A673 (cell line): ENCODE data around the gene AMMECR1. TPM values are rescaled to one million over a fixed set of nuclear protein-coding genes. Genes with fewer than 3 reads are reported as not detected.

ENCODE experiments used
- BruUV-seq: library from RNA; stranded (reverse); fragments of 400-500 nt; replicated peaks from 2 replicates; lab custom pipeline; 2021; lab: Mats Ljungman, UMichigan
- CTCF ChIA-PET: fragments of 300-600 bp; sonication (Branson Sonifier 250); formaldehyde crosslinking; loops from one replicate; lab custom pipeline; 2022; ENCODE audit warnings: antibody characterized with exemption; lab: Charles Lee
- POLR2A ChIA-PET: fragments of 300-600 bp; sonication (Branson Sonifier 250); formaldehyde crosslinking; loops from one replicate; lab custom pipeline; 2022; ENCODE audit warnings: antibody characterized with exemption; ENCODE audit not compliant: low non-redundant PET; lab: Charles Lee
- DNase-seq: peaks from one replicate; pipeline ENCODE4 v3.0.0-alpha.2; 2015; ENCODE audit warnings: low spot score
- H3K27ac ChIP-seq: fragments of 200-600 bp; sonication (generic); 2 replicates; pipeline ENCODE4 v1.5.1; 2016; ENCODE audit warnings: mixed run types, low read depth, mild to moderate bottlenecking, mixed read lengths, antibody characterized with exemption, low read length; ENCODE audit not compliant: poor library complexity, severe bottlenecking
- H3K27me3 ChIP-seq: fragments of 200-600 bp; sonication (generic); replicated peaks from 2 replicates; pipeline ENCODE4 v1.6.1; 2017; ENCODE audit warnings: mixed run types, low read depth, mild to moderate bottlenecking, mixed read lengths, antibody characterized with exemption, low read length; ENCODE audit not compliant: insufficient read depth, poor library complexity
- H3K36me3 ChIP-seq: fragments of 200-600 bp; sonication (generic); 2 replicates; pipeline ENCODE4 v1.6.1; 2016; ENCODE audit warnings: mixed run types, mild to moderate bottlenecking, mixed read lengths, antibody characterized with exemption, low read length; ENCODE audit not compliant: insufficient read depth, poor library complexity, severe bottlenecking
- H3K4me1 ChIP-seq: fragments of 200-600 bp; sonication (generic); 2 replicates; pipeline ENCODE4 v1.6.1; 2017; ENCODE audit warnings: mixed run types, mild to moderate bottlenecking, mixed read lengths, antibody characterized with exemption, low read length; ENCODE audit not compliant: insufficient read depth, poor library complexity, severe bottlenecking
- H3K4me3 ChIP-seq: fragments of 200-600 bp; sonication (generic); 2 replicates; pipeline ENCODE4 v1.5.1; 2016; ENCODE audit warnings: low read depth, mixed run types, mild to moderate bottlenecking, mixed read lengths, low read length; ENCODE audit not compliant: poor library complexity, severe bottlenecking
- H3K9me3 ChIP-seq: fragments of 200-600 bp; sonication (generic); 2 replicates; pipeline ENCODE4 v1.6.1; 2016; ENCODE audit warnings: mixed run types, low read depth, mild to moderate bottlenecking, mixed read lengths, antibody characterized with exemption, low read length; ENCODE audit not compliant: poor library complexity, severe bottlenecking
- EZH2 ChIP-seq: fragments of 200-600 bp; sonication (generic); IDR thresholded peaks from 2 replicates; pipeline ENCODE4 v1.6.1; 2017; ENCODE audit warnings: borderline replicate concordance, low read depth, mild to moderate bottlenecking, mixed read lengths, antibody characterized with exemption, low read length; ENCODE audit not compliant: poor library complexity, severe bottlenecking
- intact Hi-C: fragments of 100-400 bp; cut with micrococcal nuclease; formaldehyde crosslinking; loops from one replicate; pipeline ENCODE4 v1.10.0; 2022; ENCODE audit not compliant: unreplicated experiment
- total RNA-seq: library from RNA; stranded (reverse); gene quantifications from 2 replicates; pipeline ENCODE4 v1.2.3, GENCODE V29; 2021
- TF ChIP-seq, protein P1 (sequence below): fragments of 300-800, 200-600 bp; sonication (generic); conservative IDR thresholded peaks from 2 replicates; pipeline ENCODE4 v1.5.1; 2017; ENCODE audit warnings: low read depth, mild to moderate bottlenecking, antibody characterized with exemption, low read length, moderate library complexity, mixed read lengths

The AMMECR1 gene
- total RNA-seq, 1 experiment from 2014 or later = 13.0 TPM

DNA sequence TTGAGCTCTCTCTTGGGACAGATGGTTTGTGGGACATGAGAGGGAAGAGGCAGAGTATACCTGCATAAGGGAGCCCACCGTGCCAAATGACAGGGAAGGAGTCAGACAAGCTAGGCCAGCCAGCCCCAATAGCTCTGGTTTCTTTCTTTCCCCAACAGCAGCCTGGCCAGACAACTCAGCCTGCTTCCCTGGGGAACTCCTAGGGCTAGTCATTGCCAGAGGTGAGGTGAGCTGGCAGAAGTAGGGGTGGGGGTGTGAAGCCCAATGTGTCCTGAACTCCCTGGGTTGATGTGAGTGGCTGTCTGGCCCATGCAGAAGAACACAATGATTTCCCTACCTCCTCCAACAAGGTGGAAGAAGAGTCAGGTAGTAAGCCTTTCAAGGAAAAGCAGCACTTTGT lies 135.5 kb downstream of the AMMECR1 start:
- Histone ChIP-seq H3K27me3 (no peaks in the 10 kb centered on the region), H3K4me1 (peaks cover 12% of the 10 kb centered on the region), H3K4me3 (no peak overlapping the region), H3K36me3 (no peaks in the 10 kb centered on the region), H3K9me3 (peaks cover 8% of the 10 kb centered on the region), H3K27ac (no peak overlapping the region)
- DNase-seq = no peak
- POLR2A ChIA-PET = no interaction called here
- BruUV-seq = no TSS peak
- CTCF ChIA-PET = no interaction called here
- TF ChIP-seq, protein P1, sequence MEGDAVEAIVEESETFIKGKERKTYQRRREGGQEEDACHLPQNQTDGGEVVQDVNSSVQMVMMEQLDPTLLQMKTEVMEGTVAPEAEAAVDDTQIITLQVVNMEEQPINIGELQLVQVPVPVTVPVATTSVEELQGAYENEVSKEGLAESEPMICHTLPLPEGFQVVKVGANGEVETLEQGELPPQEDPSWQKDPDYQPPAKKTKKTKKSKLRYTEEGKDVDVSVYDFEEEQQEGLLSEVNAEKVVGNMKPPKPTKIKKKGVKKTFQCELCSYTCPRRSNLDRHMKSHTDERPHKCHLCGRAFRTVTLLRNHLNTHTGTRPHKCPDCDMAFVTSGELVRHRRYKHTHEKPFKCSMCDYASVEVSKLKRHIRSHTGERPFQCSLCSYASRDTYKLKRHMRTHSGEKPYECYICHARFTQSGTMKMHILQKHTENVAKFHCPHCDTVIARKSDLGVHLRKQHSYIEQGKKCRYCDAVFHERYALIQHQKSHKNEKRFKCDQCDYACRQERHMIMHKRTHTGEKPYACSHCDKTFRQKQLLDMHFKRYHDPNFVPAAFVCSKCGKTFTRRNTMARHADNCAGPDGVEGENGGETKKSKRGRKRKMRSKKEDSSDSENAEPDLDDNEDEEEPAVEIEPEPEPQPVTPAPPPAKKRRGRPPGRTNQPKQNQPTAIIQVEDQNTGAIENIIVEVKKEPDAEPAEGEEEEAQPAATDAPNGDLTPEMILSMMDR = no peak
- TF ChIP-seq EZH2 = no peak
- intact Hi-C loops = no loop called here

GRCh38 chrX:110181459-110182137 lies 136.3 kb downstream of the AMMECR1 start:
- no TSS peak for BruUV-seq
- ChIA-PET CTCF (no interaction called here), POLR2A (no interaction called here)
- peaks cover 7% of the 10 kb centered on the region for H3K9me3 ChIP-seq
- intact Hi-C loops = no loop called here
- no peak for DNase-seq
- no peak for TF ChIP-seq EZH2
- TF ChIP-seq, protein P1 = no peak
- no peak overlapping the region for H3K4me3 ChIP-seq
- H3K4me1 ChIP-seq = peaks cover 12% of the 10 kb centered on the region
- no peak overlapping the region for H3K27ac ChIP-seq
- no peaks in the 10 kb centered on the region for H3K27me3 ChIP-seq
- no peaks in the 10 kb centered on the region for H3K36me3 ChIP-seq

DNA sequence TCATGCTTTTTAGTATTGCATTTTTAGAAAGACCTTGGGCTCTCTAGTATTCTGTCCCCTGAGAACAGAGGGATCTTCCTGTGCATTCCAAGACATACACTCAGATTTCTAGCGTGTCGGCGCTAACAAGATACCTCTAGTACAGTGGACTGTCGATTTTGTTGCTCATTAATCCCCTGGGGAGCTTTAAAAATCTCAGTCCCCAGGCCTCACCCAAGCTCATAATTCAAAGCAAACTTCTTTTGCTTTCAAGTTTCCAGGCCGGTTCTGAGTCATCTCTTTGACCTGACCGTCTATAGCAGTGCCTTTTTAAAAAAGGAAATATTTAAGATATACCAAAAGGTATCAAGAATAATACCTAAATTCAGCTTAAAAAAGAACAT lies 137.0 kb downstream of the AMMECR1 start:
- intact Hi-C loops = no loop called here
- POLR2A ChIA-PET = no interaction called here

More for the DNA sequence above, 137.0 kb downstream of the AMMECR1 start:
- CTCF ChIA-PET = no interaction called here
- H3K27me3 ChIP-seq = no peaks in the 10 kb centered on the region
- no peaks in the 10 kb centered on the region for H3K36me3 ChIP-seq
- no peak overlapping the region for H3K27ac ChIP-seq
- peak; percentile 52 for DNase-seq
- peaks cover 12% of the 10 kb centered on the region for H3K4me1 ChIP-seq
- no peak overlapping the region for H3K4me3 ChIP-seq
- H3K9me3 ChIP-seq = peaks cover under 1% of the 10 kb centered on the region
- no TSS peak for BruUV-seq
- TF ChIP-seq, protein P1 = no peak
- TF ChIP-seq EZH2 = no peak
